ENCODE measurements around the gene PGAM2.
"Not testable (repeated sequence)": the region's sequence is repeated elsewhere in the genome, so short reads cannot be mapped to it uniquely, and the experiment has no call there.

Gene PGAM2

DNA sequence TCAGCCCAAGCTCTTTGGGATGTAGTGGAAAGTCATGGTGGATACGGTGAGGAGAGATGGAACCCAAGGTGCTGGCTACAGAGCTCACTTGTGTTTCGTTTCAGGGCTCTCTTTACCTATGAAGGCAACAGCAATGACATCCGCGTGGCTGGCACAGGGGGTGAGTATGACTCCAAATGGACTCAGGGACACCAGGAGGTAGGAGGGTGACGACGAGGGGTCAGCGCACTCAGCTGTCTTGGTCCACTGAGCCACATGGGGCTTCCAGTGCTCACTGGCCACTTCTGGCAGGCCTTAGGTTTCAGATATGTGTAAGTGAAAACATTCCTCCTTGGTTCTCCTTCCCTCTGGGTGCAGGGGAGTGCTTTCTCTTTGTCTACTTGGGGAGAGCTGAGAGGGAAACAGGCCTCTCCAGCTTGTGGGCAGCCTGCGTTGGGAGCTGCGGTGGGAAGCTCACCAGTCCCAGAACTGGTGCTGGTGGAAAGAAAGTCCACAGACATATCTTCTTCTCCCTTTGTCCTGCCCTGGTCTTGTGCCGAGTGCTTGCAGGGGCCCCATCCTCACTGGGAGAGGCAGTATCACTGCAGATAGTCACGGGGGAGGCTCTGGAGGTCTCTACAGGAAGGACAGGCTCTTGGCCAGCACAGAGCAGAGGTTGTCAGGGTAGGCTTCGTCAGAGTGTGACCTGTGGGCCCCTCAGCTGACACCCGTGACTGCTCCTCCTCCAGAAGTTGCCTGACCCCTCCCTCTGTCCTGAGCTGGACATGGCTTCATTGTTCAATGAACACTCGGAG is 15.0 kb downstream of the PGAM2 start:
- DNase-seq (ENCODE audit: low read depth), result no peak

DNA sequence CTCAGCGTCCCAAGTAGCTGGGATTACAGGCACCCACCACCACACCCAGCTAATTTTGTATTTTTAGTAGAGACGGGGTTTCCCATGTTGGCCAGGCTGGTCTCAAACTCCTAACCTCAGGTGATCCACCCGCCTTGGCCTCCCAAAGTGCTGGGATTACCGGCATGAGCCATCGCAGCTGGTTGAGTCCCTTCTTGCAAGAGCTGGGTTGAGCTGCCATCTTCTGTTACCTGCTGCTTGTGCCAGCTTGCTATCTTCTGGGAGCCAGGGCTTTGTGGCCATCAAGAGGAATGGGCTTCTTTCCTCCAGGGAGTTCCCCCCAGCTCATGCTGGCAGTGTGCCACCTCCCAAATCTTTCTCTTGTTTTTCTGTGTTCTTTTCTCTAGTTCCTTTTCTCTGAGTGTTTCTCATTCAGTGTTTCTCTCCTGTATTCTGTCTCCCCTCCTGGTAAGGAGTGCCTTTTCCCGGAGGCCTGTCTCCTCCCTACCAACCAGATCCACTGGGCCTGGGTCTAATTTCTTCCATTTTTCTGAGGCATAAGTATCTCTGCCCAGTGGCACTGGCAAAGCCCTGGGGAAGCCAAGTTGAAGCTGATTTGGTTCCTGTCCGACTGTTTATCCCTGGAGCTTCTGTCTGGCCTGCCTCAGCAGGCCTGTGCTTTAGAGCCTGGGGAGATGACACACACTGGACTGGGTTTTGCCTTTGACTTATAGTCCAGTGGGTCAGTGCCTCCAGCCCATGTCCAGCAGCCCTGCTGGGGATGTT is 17.2 kb downstream of the PGAM2 start:
- DNase-seq (ENCODE audit: low read depth), result no peak

DNA sequence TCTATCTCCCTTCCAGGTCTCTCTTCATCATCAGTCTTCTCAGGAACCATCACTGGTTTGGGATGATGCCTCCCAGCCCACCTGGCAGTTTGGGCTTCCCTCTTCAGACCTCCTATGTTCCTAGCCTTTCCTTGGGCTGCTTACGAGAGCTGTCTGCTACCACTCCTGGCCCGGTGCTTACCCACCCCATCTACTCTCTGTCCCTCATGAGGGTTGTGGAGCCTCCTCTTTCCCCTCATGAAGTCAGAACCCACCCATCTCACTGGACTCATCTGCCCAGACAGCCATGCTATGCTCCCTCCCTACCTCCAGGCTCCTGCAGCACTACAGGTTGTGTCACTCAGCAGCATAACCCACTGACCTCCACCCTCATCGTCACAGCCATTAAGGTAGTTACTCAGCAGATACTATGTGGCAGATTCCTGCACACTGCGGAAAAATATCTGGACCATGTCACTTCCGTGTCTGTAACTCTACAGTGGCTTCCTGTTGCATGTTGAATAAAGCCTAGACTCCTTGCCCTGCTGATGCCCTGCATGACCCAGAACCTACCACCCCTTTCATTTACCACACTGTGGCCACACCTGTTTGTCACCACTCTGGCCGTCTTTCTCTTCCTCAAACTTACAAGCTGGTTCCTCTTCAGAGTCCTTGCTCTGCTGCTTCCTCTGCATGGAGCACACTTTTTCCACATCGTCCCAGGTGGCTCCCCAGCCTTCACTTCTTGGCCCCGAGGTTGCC is 18.9 kb downstream of the PGAM2 start:
- DNase-seq (ENCODE audit: low read depth), result no peak

DNA sequence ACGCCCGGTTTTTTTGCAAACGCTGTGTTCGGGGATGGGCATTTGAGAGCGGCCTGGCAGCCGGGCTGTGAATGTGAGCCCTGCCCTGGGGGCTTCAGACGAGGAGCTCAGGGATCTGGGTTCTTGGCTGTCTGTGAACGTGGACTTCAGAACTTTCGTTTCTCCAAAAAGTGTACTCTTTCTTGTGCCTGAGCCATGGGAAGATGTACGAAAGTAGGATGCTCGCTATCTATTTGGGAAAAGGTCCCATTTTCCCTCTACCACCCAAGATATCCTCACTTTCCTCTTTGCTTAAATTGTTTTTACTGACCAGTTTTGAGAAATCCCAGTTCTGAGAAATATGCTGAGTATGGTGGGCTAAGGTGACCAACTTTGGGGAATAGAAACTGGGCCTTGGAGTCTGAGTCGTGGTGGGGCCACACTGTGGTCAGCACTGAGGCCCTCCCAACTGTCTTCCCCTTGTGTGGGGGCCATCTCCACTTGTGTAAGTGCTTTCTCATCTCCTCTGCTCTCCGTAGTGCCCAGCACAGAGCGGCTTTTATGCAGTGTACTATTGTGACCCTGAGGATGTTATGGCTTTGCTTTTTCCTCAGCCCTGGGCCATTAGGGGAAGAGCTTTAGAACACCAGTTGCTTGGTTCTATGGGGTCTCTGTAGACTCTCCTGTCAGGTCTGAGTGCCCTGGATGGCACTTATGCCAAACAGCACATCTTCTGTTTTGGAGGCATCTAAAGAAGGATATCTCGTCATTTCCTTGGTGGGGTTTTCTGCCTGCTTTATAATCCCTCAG is 19.9 kb downstream of the PGAM2 start:
- DNase-seq (ENCODE audit: low read depth), result no peak

DNA sequence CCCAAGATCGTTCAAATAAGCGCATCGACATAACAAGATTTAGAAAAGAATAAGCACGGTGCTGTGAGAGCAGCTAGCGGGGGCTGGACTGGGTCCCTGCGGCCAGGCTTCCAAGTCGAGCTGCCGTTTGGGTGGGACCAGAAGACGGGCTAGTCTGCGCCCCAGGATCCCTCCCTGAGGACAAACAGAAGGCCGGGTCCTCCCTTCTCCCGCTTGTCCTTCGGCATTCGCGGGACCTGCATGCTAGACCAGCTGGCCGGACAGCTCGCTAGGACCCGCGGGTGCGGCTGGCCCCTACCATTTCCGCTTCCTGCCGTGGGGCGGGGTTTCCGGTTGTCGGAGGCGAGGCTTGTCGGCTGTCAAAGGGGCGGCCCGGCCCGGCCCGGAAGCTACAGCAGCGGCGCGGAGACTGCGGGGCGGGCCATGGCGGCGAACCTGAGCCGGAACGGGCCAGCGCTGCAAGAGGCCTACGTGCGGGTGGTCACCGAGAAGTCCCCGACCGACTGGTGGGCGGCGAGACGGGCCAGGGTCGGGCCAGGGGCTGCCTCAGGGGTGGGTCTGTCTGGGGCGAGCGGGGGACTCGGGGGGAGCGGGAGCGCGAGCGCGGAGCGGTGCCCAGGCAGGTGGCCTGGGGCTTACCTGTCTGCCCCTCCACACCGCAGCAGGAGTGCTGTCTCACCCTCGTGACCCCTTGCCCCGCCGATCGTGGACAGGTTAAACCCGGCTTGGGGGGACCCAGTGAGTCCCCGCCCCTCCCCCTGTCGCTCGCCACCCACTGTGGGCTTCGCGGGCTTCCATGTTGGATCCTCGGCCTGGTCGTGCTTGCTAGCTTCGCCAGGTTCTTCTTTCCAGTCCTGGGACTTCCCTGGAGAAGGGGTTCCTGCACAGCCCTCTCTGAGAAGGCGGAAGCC is 20.8 kb downstream of the PGAM2 start, which contains the start of gene DBNL:
Gene DBNL, plus strand, starts transcription at position 388 of the 911 bp plus-strand sequence. Its CDS starts 36 bp downstream, at position 424.
- DNase-seq (ENCODE audit: low read depth), result peak; percentile 91

DNA sequence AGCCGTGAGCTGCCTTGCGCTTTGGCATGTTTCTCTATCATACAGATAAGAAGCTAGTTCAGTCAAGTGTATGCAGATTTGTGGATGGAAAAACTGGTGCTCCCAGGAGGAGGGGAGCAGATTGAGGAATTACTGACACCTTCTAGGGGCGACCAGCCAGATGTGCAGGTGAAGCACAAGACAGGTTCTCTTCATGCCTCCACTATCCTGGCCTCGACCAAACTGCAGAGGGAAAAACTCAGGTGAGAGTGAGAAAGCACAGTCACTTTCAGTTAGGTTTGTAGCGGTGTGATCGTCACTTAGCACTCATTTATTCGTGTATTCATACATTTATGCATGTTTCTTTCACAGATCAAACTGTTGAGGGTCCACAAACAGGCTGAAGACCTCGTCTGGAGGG is 21.5 kb downstream of the PGAM2 start:
- DNase-seq (ENCODE audit: low read depth), result no peak

DNA sequence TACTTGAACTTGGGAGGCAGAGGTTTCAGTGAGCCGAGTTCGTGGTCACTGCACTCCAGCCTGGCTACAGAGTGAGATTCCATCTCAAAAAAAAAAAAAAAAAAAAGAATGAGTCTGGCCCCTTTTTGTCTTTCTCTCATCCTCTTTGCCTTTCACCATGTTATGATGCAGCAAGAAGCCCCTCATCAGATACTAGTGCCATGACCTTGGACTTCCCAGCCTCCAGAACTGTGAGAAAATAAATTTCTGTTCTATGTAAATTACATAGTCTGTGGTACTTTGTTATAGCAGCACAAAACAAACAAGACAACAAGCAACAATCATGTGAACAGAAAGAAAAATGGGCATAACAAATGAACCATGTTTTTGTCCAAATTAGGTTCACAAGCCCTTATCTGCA is 23.1 kb downstream of the PGAM2 start:
- no peak for DNase-seq (ENCODE audit: low read depth)

DNA sequence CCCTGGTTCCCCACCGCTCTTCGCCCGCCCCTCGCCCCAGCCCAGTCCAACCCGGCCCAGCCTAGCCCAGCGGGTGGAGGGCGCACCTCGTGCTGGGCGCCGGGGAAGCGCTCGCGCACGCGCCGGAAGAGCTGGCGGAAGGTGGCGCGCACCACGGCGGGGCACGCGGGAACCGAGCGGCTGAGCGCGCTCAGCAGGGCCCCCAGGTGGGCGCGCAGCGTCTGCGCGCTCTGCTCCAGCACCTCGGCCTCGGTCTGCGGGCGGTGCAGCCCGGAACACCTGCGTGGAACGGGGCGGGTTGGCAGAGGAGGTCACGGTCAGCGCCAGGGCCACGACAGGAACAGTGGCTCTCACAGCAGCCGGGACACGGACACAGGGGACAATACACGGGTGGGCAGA is 24.9 kb downstream of the PGAM2 start:
- not testable (repeated sequence) for DNase-seq (ENCODE audit: low read depth)

DNA sequence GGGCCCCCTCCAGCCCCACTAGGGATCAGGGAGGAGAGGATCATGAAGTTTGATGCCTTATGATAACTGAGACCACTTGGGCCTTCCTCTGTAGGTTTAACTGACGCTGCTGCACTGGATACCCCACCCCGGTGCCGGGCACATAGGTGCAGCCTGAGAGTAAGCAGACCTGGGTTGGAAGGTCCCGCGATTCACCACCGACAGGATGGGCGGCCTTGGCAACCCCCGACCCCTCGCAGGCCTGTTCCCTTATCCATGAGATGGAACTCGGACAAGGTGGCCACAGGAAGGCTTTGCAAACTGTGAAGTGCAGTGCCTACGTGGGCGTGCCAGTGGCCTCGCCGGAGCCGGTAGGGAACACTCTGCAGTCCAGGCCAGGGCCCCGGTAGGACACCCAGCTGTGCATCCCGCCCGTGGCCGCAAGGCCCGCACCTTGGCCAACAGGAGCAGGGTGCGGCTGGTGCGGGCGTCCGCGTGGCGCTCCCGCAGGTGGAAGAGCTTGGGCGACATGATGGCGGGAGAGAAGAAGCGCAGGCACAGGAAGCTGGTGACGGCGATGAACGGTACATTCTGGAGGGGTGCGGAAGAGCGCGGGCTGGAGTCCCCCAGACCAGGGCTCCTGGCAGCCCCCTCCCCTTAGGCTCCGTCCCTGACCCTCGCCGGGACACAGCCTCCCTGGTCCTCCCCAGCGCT is 25.4 kb downstream of the PGAM2 start:
- DNase-seq (ENCODE audit: low read depth), result not testable (repeated sequence)

DNA sequence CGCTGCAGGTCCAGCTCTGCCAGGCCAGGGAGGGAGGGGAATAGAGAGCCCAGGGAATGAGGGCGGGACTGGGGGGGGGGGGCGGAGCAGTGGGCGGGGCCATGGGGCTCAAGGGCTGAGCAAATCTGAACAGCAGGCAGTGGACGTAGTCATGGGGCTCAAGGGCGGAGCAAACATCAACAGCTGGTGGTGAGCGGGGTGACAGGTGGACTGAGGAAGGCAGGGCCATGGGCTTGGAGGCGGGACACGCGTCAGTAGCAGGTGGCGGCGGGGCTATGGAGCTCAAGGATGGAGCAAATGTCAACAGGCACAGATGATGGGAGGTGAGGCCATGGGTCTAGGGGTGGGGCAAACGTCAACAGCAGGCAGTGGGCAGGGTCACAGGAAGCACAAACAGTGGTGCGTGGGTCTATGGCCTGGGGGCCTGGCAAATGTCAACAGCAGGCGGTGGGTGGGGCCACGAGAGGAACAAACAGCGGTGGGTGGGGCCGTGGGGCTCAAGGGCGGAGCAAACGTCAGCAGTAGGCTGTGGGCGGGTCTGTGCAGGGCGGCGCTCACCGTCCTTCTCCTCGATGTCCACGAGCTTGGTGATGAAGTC is 26.3 kb downstream of the PGAM2 start:
- DNase-seq (ENCODE audit: low read depth), result peak; percentile 50

DNA sequence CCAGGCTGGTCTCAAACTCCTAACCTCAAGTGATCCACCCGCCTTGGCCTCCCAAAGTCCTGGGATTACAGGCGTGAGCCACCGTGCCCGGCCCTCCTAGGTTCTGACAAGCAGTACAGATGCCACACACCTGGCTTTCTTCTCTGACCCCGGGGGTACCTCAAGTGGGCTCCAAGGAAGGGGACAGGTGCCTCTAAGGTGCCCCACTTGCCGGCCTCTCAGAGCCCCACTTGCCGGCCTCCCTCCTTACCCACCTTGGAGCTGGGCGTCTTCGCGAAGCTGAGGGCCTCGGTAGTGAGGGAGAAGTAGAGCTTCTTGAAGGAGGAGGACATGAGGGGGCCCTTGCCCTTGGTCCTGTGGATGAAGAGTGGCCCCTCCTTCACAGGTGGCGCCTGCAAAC is 26.8 kb downstream of the PGAM2 start:
- DNase-seq (ENCODE audit: low read depth), result not testable (repeated sequence)

DNA sequence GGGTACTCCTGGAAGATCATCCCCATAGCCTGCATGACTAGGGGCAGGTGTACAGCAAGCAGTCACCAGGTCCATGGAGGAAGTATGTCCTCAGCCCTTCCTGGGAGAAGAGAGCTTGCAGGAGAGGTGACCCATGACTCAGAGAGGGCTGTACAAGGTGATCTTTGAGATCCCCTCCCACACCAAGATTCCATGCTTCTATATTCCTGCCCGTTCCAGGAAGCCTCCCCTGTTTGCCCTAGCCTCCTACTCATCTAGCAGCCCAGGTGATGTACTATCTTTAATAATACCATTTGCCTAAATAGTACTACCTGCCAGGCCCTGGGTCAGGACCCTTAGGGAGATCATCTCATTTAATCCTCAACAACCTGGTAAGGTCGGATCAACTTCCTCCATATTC is 27.4 kb downstream of the PGAM2 start:
- not testable (repeated sequence) for DNase-seq (ENCODE audit: low read depth)

DNA sequence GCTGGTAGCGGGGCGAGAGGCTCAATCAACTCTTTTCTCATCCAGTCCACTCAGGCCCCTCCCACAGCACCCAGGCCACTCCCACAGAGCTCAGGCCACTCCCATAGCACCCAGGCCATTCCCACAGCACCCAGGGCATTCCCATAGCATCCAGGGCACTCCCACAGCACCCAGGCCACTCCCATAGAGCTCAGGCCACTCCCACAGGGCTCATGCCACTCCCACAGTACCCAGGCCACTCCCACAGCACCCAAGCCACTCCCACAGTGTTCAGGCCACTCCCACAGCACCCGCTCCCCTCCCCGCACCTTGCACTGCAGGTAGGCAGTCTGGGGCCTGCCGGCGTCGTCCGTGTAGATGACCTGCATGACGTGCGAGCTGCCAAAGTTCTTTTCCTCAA is 29.0 kb downstream of the PGAM2 start:
- not testable (repeated sequence) for DNase-seq (ENCODE audit: low read depth)

DNA sequence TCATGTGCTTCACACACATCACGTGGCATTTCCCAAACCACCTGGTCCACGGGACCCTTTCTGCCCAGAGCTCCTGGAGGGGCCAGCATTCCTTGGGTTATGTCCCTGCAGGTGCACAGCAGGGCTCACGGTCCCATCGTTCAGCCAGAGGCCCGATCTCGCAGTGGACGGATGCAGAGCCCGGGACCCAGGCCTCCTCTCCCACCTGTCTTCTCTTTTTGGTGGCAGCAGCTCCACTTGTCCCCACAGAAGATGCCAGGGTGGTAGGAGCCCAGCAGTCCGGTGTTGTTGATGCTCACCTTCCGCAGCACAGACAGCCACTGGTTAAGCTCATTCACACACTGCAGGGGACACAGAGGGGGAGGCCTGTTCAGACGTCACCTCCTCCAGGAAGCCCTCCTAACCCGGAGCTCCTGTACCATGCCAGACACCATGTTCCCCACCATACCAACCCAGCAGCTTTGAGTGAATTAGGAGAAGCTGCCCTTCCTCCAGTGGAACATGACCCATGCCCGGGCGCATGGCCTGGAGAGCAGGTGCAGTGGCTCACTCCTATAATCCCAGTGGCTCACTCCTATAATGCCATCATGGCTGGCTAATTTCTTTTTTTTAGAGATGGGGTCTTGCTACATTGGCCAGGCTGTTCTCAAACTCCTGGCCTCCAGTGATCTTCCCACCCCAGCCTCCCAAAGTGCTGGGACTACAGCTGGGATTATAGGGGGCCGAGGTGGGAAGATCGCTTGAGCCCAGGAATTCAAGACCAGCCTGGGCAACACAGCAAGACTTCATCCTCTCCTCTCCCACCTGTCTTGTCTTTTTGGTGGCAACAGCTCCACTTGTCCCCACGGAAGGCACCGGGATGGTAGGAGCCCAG is 31.2 kb downstream of the PGAM2 start:
- DNase-seq (ENCODE audit: low read depth), result not testable (repeated sequence)

DNA sequence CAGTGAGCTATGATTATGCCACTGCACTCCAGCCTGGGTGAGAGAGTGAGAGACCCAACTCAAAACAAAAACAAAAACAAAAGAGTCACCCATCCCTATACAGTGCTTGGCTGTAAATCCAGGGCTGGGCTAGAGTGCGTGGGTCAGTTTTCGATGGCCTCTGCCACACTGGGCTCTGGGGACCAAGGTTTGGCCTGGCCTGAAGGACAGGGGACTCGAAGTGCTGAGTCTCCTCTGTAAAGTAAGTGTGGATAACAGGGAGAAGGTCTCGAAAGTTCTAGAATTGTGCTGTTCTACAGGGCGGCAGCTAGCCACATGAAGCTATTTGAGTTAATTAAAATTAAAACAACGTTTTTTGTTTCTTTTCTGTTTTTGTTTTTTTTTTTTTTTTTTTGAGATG is 33.3 kb downstream of the PGAM2 start:
- DNase-seq (ENCODE audit: low read depth), result not testable (repeated sequence)

DNA sequence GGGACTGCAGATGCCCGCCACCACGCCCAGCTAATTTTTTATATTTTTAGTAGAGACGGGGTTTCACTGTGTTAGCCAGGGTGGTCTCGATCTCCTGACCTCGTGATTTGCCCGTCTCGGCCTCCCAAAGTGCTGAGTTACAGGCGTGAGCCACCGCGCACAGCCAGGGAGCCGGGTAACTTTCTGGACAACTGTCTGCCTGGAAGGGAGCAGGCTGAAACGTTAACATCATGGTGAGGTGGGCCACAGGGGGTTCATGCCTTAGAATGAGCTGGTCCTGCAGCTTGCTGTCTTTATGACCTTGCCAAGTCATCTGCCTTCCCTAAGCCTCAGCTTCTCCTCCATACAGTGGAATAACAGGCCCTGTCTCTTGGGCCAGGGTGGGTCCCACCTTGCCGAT is 34.0 kb downstream of the PGAM2 start:
- not testable (repeated sequence) for DNase-seq (ENCODE audit: low read depth)

DNA sequence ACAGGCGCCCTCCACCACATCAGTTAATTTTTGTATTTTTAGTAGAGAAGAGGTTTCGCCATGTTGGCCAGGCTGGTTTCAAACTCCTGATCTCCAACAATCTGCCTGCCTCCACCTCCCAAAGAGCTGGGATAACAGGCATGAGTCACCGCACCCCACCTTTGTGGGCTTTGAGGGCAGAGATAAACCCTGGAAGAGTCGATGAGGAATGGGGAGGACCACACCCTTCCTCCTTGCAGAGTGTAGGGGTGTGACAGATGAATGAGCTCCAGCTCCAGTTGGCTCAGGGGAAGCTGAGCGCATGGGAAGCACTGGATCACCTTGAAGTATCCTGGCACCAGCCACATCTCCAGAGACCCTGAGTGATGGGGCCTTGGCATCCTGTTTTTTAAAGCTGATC is 35.3 kb downstream of the PGAM2 start:
- DNase-seq (ENCODE audit: low read depth), result not testable (repeated sequence)

DNA sequence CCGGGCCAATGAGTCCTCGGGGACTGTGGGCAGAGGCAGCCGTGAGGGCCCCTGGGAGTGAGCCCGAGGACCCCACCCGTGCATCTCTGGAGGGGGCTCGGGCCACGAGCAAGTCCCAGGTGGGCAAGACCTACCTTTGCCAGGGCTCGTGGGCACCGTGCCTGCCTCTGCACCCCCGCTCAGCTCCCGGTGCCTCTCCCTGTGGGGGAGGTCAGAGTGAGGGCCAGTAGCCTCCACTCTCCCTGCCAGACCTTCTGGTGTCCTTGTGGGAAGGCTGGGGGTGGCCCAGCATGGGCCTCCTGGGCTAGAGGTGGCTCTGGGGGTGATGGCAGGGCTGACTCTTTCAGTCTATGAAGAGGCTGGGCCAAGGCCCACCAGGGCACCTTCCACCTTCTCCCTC is 35.9 kb downstream of the PGAM2 start:
- not testable (repeated sequence) for DNase-seq (ENCODE audit: low read depth)
